KG1 (cell line): Measurements from ENCODE around the gene TRAK1.
A peak's percentile ranks its signal among the peaks of the same experiment; 100 is the strongest.

Experiments used
- DNase-seq: peaks from one replicate; lab custom pipeline; 2025; lab: John Stamatoyannopoulos, UW

TRAK1 gene

GRCh38 chr3:42246091-42246490 lies 154.9 kb downstream of the TRAK1 start:
- DNase-seq: no peak

GRCh38 chr3:42247576-42248027 lies 156.4 kb downstream of the TRAK1 start:
- peak; percentile 75 for DNase-seq

GRCh38 chr3:42250761-42251160 lies 159.6 kb downstream of the TRAK1 start:
- DNase-seq: no peak

GRCh38 chr3:42254566-42254965 lies 163.4 kb downstream of the TRAK1 start:
- DNase-seq: no peak

- no peak for DNase-seq
Observed at GRCh38 chr3:42256135-42256819, 165.1 kb downstream of the TRAK1 start.

- no peak for DNase-seq
Observed at GRCh38 chr3:42257007-42257406, 165.8 kb downstream of the TRAK1 start.

GRCh38 chr3:42262525-42262924 lies 171.4 kb downstream of the TRAK1 start:
- DNase-seq: no peak

- DNase-seq: no peak
Observed at GRCh38 chr3:42263354-42264346, 172.5 kb downstream of the TRAK1 start.

- no peak for DNase-seq
Observed at GRCh38 chr3:42264399-42265058, 173.4 kb downstream of the TRAK1 start.

- DNase-seq: no peak
Observed at GRCh38 chr3:42265059-42265991, 174.2 kb downstream of the TRAK1 start.

GRCh38 chr3:42266085-42266484 lies 174.9 kb downstream of the TRAK1 start, which contains the start of gene CCK:
TSS of gene CCK (minus strand) at chr3:42266185. CDS start at chr3:42263630, 2,555 bp downstream.
- no peak for DNase-seq

GRCh38 chr3:42267878-42268277 lies 176.7 kb downstream of the TRAK1 start:
- DNase-seq: no peak

GRCh38 chr3:42269647-42270046 lies 178.5 kb downstream of the TRAK1 start:
- DNase-seq: no peak

GRCh38 chr3:42270561-42270960 lies 179.4 kb downstream of the TRAK1 start:
- DNase-seq: no peak

GRCh38 chr3:42271786-42272185 lies 180.6 kb downstream of the TRAK1 start:
- DNase-seq: no peak

- no peak for DNase-seq
Observed at GRCh38 chr3:42273361-42273760, 182.2 kb downstream of the TRAK1 start.

GRCh38 chr3:42274266-42274665 lies 183.1 kb downstream of the TRAK1 start:
- no peak for DNase-seq

GRCh38 chr3:42275217-42275616 lies 184.1 kb downstream of the TRAK1 start:
- DNase-seq: no peak
